Measurements from ENCODE around the gene SMU1.

Gene SMU1

DNA sequence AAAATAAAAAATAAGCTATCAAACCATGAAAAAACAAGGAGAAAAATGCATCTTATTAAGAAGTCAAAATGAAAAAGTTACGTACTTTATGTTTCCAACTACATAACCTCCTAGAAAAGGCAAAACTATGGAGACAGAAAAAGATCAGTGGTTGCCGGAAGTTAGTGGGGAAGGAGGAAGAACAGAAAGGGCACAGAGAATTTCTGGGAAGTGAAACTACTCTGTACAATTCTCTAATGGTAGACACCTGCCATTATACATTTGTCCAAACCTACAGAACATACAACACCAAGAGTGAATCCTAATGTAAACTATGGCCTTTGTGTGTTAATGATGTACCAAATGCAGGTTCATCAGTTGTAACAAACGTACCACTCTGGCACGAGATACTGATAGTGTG, 25.3 kb downstream of the SMU1 start:
- FAIRE-seq = peak; percentile 64
- DNase-seq (ENCODE audit: insufficient read length, low spot score) = no peak
- TF ChIP-seq POLR2A (IDR thresholded peaks at IDR 0.05; ENCODE audit: low read depth, low read length) = no peak
- no peak for TF ChIP-seq TAF1 (IDR thresholded peaks at IDR 0.05; ENCODE audit: low read depth, low read length)
- TF ChIP-seq SPI1 (IDR thresholded peaks at IDR 0.05; ENCODE audit: low read depth, low read length) = peak; percentile 73
- no peak for TF ChIP-seq PAX5 (IDR thresholded peaks at IDR 0.05; ENCODE audit: insufficient read depth, low read length, severe bottlenecking)
- no peak for TF ChIP-seq POU2F2 (IDR thresholded peaks at IDR 0.05; ENCODE audit: low read depth, low read length)

DNA sequence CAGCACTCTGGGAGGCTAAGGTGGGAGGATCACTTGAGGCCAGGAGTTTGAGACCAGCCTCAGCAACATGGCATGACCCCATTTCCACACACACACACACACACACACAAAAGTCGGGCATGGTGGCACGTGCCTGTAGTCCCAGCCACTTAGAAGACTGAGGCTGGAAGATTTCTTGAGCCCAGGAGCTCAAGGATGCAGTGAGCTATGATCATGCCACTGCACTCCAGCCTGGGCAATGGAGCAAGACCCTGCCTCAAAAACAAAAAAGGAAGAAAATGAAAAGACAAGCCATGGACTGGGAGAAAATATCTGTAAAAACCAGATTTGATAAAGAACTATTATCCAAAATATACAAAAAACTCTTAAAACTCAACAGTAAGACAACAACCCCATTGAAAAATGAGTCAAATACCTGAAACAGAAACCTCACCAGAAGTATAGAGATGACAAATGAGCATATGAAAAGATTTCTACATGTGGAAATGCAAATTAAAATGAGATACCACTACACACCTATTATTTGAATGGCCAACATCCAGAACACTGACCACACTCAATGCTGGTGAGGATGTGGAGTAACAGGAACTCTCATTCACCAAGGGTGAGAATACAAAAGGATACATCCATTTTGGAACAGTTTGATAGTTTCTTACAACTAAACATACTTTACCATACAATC, 26.7 kb downstream of the SMU1 start:
- DNase-seq (ENCODE audit: insufficient read length, low spot score) = no peak
- peak; percentile 47 for FAIRE-seq
- TF ChIP-seq POU2F2 (IDR thresholded peaks at IDR 0.05; ENCODE audit: low read depth, low read length) = no peak
- TF ChIP-seq TAF1 (IDR thresholded peaks at IDR 0.05; ENCODE audit: low read depth, low read length) = no peak
- no peak for TF ChIP-seq POLR2AphosphoS5 (IDR thresholded peaks at IDR 0.05; ENCODE audit: low read depth, low read length)
- TF ChIP-seq POLR2A (IDR thresholded peaks at IDR 0.05; ENCODE audit: low read depth, low read length) = no peak
- TF ChIP-seq PAX5 (IDR thresholded peaks at IDR 0.05; ENCODE audit: insufficient read depth, low read length, severe bottlenecking) = no peak
- TF ChIP-seq SPI1 (IDR thresholded peaks at IDR 0.05; ENCODE audit: low read depth, low read length) = no peak

- no peak for FAIRE-seq
Observed at GRCh38 chr9:33048054-33048465, 28.4 kb downstream of the SMU1 start.

GRCh38 chr9:33046061-33046460, 30.4 kb downstream of the SMU1 start:
- TF ChIP-seq TAF1 (IDR thresholded peaks at IDR 0.05; ENCODE audit: low read depth, low read length) (no peak), PAX5 (IDR thresholded peaks at IDR 0.05; ENCODE audit: insufficient read depth, low read length, severe bottlenecking) (no peak), POU2F2 (IDR thresholded peaks at IDR 0.05; ENCODE audit: low read depth, low read length) (no peak), POLR2A (IDR thresholded peaks at IDR 0.05; ENCODE audit: low read depth, low read length) (no peak), SPI1 (IDR thresholded peaks at IDR 0.05; ENCODE audit: low read depth, low read length) (no peak), POLR2AphosphoS5 (IDR thresholded peaks at IDR 0.05; ENCODE audit: low read depth, low read length) (no peak)
- DNase-seq (ENCODE audit: insufficient read length, low spot score) (no peak), FAIRE-seq (no peak)

More at GRCh38 chr9:33048054-33048465, 28.4 kb downstream of the SMU1 start:
- DNase-seq (ENCODE audit: insufficient read length, low spot score) = no peak
- TF ChIP-seq POU2F2 (IDR thresholded peaks at IDR 0.05; ENCODE audit: low read depth, low read length) = no peak
- no peak for TF ChIP-seq POLR2A (IDR thresholded peaks at IDR 0.05; ENCODE audit: low read depth, low read length)
- TF ChIP-seq SPI1 (IDR thresholded peaks at IDR 0.05; ENCODE audit: low read depth, low read length) = no peak
- no peak for TF ChIP-seq PAX5 (IDR thresholded peaks at IDR 0.05; ENCODE audit: insufficient read depth, low read length, severe bottlenecking)
- no peak for TF ChIP-seq POLR2AphosphoS5 (IDR thresholded peaks at IDR 0.05; ENCODE audit: low read depth, low read length)
- no peak for TF ChIP-seq TAF1 (IDR thresholded peaks at IDR 0.05; ENCODE audit: low read depth, low read length)

GRCh38 chr9:33044677-33045282, 31.7 kb downstream of the SMU1 start:
- no peak for DNase-seq (ENCODE audit: insufficient read length, low spot score)
- FAIRE-seq = no peak
- TF ChIP-seq TAF1 (IDR thresholded peaks at IDR 0.05; ENCODE audit: low read depth, low read length) = no peak
- TF ChIP-seq PAX5 (IDR thresholded peaks at IDR 0.05; ENCODE audit: insufficient read depth, low read length, severe bottlenecking) = no peak
- no peak for TF ChIP-seq SPI1 (IDR thresholded peaks at IDR 0.05; ENCODE audit: low read depth, low read length)
- TF ChIP-seq POLR2AphosphoS5 (IDR thresholded peaks at IDR 0.05; ENCODE audit: low read depth, low read length) = no peak
- no peak for TF ChIP-seq POLR2A (IDR thresholded peaks at IDR 0.05; ENCODE audit: low read depth, low read length)
- no peak for TF ChIP-seq POU2F2 (IDR thresholded peaks at IDR 0.05; ENCODE audit: low read depth, low read length)

DNA sequence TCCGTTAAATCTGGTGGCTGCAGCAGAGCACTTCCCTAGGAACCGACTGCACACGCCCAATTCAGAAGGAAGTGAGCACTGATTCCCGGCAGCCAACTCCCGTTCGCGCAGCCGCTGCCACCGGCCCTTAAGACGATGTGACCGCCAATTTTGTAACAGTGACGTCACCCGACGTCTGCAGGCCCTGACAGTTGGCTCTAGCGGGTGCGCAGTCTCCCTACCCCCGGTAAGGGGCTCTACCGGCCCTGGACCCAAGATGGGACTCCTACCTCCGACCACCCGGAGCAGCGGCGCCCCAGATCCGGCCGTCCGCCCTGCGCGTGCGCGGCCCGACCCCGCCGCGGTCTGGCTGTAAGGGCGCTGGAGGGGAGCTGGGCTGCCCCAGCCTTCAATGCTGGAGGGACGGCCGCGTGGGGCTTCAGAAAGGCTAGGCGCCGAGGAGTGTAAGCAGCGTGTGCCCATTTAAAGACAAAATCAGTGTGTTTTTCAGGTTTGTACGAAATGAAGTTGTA, 32.3 kb downstream of the SMU1 start:
- DNase-seq (ENCODE audit: insufficient read length, low spot score) (peak; percentile 66), FAIRE-seq (peak; percentile 97)
- TF ChIP-seq TAF1 (IDR thresholded peaks at IDR 0.05; ENCODE audit: low read depth, low read length) = no peak
- peak; percentile 87 for TF ChIP-seq POLR2A (IDR thresholded peaks at IDR 0.05; ENCODE audit: low read depth, low read length)
- no peak for TF ChIP-seq POU2F2 (IDR thresholded peaks at IDR 0.05; ENCODE audit: low read depth, low read length)
- TF ChIP-seq PAX5 (IDR thresholded peaks at IDR 0.05; ENCODE audit: insufficient read depth, low read length, severe bottlenecking) = no peak
- peak; percentile 88 for TF ChIP-seq POLR2AphosphoS5 (IDR thresholded peaks at IDR 0.05; ENCODE audit: low read depth, low read length)
- TF ChIP-seq SPI1 (IDR thresholded peaks at IDR 0.05; ENCODE audit: low read depth, low read length) = peak; percentile 62

- no peak for TF ChIP-seq SPI1 (IDR thresholded peaks at IDR 0.05; ENCODE audit: low read depth, low read length)
- no peak for DNase-seq (ENCODE audit: insufficient read length, low spot score)
- FAIRE-seq = peak; percentile 28
Observed at GRCh38 chr9:33043671-33044070, 32.8 kb downstream of the SMU1 start.

DNA sequence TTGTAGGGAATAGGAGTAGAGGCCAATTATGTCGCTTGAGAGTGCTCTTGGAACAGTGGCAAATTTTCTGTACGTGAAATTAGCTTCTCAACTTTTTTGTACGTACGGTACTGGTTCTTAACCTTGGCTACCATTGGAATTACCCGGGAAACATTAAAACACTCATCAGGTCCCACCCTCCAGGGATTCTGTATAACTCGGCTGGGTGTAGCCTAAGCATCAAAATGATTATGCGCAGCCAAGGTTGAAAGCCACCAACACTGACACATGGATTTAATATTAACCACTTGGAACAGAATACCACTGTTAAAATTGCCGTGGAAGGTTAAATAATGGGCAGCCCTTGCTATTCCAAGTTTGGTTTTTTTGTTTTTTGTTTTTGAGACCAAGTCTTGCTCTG, 34.0 kb downstream of the SMU1 start:
- TF ChIP-seq POLR2A (IDR thresholded peaks at IDR 0.05; ENCODE audit: low read depth, low read length) = no peak
- no peak for TF ChIP-seq PAX5 (IDR thresholded peaks at IDR 0.05; ENCODE audit: insufficient read depth, low read length, severe bottlenecking)
- TF ChIP-seq POU2F2 (IDR thresholded peaks at IDR 0.05; ENCODE audit: low read depth, low read length) = no peak
- TF ChIP-seq TAF1 (IDR thresholded peaks at IDR 0.05; ENCODE audit: low read depth, low read length) = no peak
- TF ChIP-seq POLR2AphosphoS5 (IDR thresholded peaks at IDR 0.05; ENCODE audit: low read depth, low read length) = no peak; the same call in 1 of the 2 replicates
- no peak for TF ChIP-seq SPI1 (IDR thresholded peaks at IDR 0.05; ENCODE audit: low read depth, low read length)
- DNase-seq (ENCODE audit: insufficient read length, low spot score) = no peak
- FAIRE-seq = no peak

GRCh38 chr9:33041432-33042188, 34.9 kb downstream of the SMU1 start:
- no peak for FAIRE-seq
- DNase-seq (ENCODE audit: insufficient read length, low spot score) = no peak
- TF ChIP-seq PAX5 (IDR thresholded peaks at IDR 0.05; ENCODE audit: insufficient read depth, low read length, severe bottlenecking) (no peak), SPI1 (IDR thresholded peaks at IDR 0.05; ENCODE audit: low read depth, low read length) (no peak), POU2F2 (IDR thresholded peaks at IDR 0.05; ENCODE audit: low read depth, low read length) (no peak), TAF1 (IDR thresholded peaks at IDR 0.05; ENCODE audit: low read depth, low read length) (no peak), POLR2AphosphoS5 (IDR thresholded peaks at IDR 0.05; ENCODE audit: low read depth, low read length) (no peak), POLR2A (IDR thresholded peaks at IDR 0.05; ENCODE audit: low read depth, low read length) (no peak)
